ENCODE results near the gene NKPD1.

NKPD1 gene

GRCh38 chr19:45169602-45170001, 8.8 kb upstream of the NKPD1 start:
- no peak for TF ChIP-seq CTCF (IDR thresholded peaks at IDR 0.05; ENCODE audit: borderline replicate concordance, control extremely low read depth, extremely low read depth, insufficient read depth, missing control alignments)
- in situ Hi-C loops (cut with MboI; ENCODE audit: low sequenced_read_pairs, unreplicated experiment): no loop called here
- no peak for DNase-seq (ENCODE audit: low spot score)

DNA sequence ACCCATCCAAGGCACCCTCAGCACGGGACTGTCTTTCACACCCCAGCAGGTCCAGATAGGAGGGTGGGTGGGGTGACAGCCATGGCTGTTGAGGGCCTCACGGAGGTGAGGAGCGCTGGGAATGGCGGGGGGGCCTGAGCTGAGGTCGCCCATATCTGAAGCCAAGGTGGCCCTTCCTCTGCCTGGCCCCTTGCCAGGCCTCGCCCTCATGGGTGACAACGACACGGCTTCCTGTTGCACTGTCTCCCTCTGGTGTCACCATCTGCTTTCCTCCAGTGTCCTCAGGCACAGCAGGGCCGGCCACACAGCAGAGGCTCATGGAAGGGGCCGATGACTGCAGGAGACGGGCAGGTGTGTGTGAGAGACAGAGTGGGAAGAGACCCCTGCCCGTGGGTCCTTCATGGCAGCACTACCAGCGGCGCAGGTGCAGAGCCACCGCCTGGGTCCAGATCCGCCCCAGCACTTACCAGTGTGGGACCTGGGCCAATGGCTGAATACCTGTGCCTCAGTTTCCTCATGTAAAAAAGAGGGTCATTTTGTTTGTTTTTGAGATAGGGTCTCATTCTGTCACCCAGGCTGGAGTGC, 8.1 kb upstream of the NKPD1 start:
- no peak for DNase-seq (ENCODE audit: low spot score)
- in situ Hi-C loops (cut with MboI; ENCODE audit: low sequenced_read_pairs, unreplicated experiment): no loop called here
- TF ChIP-seq CTCF (IDR thresholded peaks at IDR 0.05; ENCODE audit: borderline replicate concordance, control extremely low read depth, extremely low read depth, insufficient read depth, missing control alignments): no peak

DNA sequence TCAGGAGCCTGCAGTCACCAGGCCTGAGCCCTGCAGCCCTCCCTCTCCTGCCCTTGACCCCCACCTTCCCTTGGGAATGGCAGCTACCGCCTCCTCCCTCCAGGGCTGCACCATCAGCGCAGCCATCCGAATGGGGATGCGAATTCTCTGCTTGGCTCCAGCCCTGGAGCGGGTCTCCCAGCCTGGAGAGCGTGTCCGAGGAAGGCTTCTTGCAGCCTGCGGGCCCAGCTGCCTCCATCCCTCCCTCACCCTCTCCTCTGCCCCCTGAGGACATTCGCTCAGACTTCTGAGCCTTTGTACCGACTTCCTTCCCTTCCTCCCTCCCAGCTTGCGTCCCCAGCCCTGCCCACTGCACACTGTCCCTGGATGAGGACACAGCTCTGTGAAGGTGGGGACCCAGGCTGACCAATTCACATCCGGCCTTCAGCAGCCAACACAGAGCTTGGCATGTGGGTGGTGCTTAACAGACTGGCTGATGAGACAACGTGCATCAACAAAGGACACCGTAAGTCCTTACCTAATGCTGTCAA, 6.0 kb upstream of the NKPD1 start:
- in situ Hi-C loops (cut with MboI; ENCODE audit: low sequenced_read_pairs, unreplicated experiment): no loop called here
- no peak for TF ChIP-seq CTCF (IDR thresholded peaks at IDR 0.05; ENCODE audit: borderline replicate concordance, control extremely low read depth, extremely low read depth, insufficient read depth, missing control alignments)
- no peak for DNase-seq (ENCODE audit: low spot score)

GRCh38 chr19:45164577-45165335, 4.0 kb upstream of the NKPD1 start:
- DNase-seq (ENCODE audit: low spot score): peak; percentile 90
- in situ Hi-C loops (cut with MboI; ENCODE audit: low sequenced_read_pairs, unreplicated experiment): no loop called here
- TF ChIP-seq CTCF (IDR thresholded peaks at IDR 0.05; ENCODE audit: borderline replicate concordance, control extremely low read depth, extremely low read depth, insufficient read depth, missing control alignments): no peak

- TF ChIP-seq CTCF (IDR thresholded peaks at IDR 0.05; ENCODE audit: borderline replicate concordance, control extremely low read depth, extremely low read depth, insufficient read depth, missing control alignments): no peak
- DNase-seq (ENCODE audit: low spot score): no peak
- in situ Hi-C loops (cut with MboI; ENCODE audit: low sequenced_read_pairs, unreplicated experiment): no loop called here
Observed at GRCh38 chr19:45163751-45164460, 3.1 kb upstream of the NKPD1 start.

- DNase-seq (ENCODE audit: low spot score): no peak
- no peak for TF ChIP-seq CTCF (IDR thresholded peaks at IDR 0.05; ENCODE audit: borderline replicate concordance, control extremely low read depth, extremely low read depth, insufficient read depth, missing control alignments)
- in situ Hi-C loops (cut with MboI; ENCODE audit: low sequenced_read_pairs, unreplicated experiment): no loop called here
Observed at GRCh38 chr19:45163156-45163555, 2.4 kb upstream of the NKPD1 start.

Data from GM13976 (cell line).